K562 (cell line): ENCODE data around the gene VIM. TPM values are rescaled to one million over a fixed set of nuclear protein-coding genes. Genes with fewer than 3 reads are reported as not detected.

ENCODE experiments used
- CBX3 ChIP-seq, 2 experiments: IDR thresholded peaks; 1 replicate in 1 of 2; 2 replicates in 1 of 2; pipeline ENCODE4 v1.6.1; 2012; ENCODE audit warnings: inconsistent platforms in 2 of 2, low read length in 2 of 2, borderline replicate concordance in 1 of 2, control low read depth in 1 of 2
- CHD2 ChIP-seq: IDR thresholded peaks from 2 replicates; pipeline ENCODE4 v1.6.1; 2011; ENCODE audit warnings: low read depth, low read length
- DIDO1 ChIP-seq: fragments of 450-650 bp; IDR thresholded peaks from 2 replicates; pipeline ENCODE4 v1.6.1; 2016; ENCODE audit warnings: low read depth, missing biosample characterization, missing genetic modification characterization
- E2F3 ChIP-seq: fragments of 250-450 bp; sonication (Bioruptor Pico); IDR thresholded peaks from 2 replicates; pipeline ENCODE4 v1.4.0; 2020; ENCODE audit warnings: mild to moderate bottlenecking
- HSF4 ChIP-seq: fragments of 250-450 bp; sonication (Bioruptor Pico); IDR thresholded peaks from 2 replicates; pipeline ENCODE4 v2.1.2; 2022; ENCODE audit warnings: mild to moderate bottlenecking, moderate library complexity, borderline replicate concordance
- MAFF ChIP-seq: IDR thresholded peaks from 2 replicates; pipeline ENCODE4 v1.6.1; 2012; ENCODE audit warnings: low read length, improper control_type of control experiment
- NCOA4 ChIP-seq: fragments of 450-650 bp; IDR thresholded peaks from 2 replicates; pipeline ENCODE4 v1.6.1; 2018; ENCODE audit warnings: mild to moderate bottlenecking; ENCODE audit not compliant: partially characterized antibody
- RBM15 ChIP-seq: fragments of 200-400 bp; formaldehyde crosslinking; IDR thresholded peaks from 2 replicates; pipeline ENCODE4 v1.6.1; 2018; ENCODE audit warnings: mild to moderate bottlenecking, low read length, moderate library complexity; ENCODE audit not compliant: insufficient read depth
- SMARCA5 ChIP-seq: fragments of 450-650 bp; IDR thresholded peaks from 2 replicates; pipeline ENCODE4 v1.6.1; 2016
- TFAM ChIP-seq: fragments of 250-450 bp; sonication (Bioruptor Pico); conservative IDR thresholded peaks from 2 replicates; pipeline ENCODE4 v1.5.0; 2021; ENCODE audit warnings: mild to moderate bottlenecking, moderate library complexity
- ZC3H11A ChIP-seq: IDR thresholded peaks from 2 replicates; pipeline ENCODE4 v1.6.1; 2012; ENCODE audit warnings: low read depth, low read length, improper control_type of control experiment
- ZNF165 ChIP-seq: fragments of 250-450 bp; sonication (Bioruptor Pico); IDR thresholded peaks from 2 replicates; pipeline ENCODE4 v1.4.0; 2020; ENCODE audit warnings: borderline replicate concordance
- ZNF584 ChIP-seq: fragments of 200-800 bp; sonication (Bioruptor generic); IDR thresholded peaks from 2 replicates; pipeline ENCODE4 v1.6.1; 2016; ENCODE audit warnings: low read depth, mild to moderate bottlenecking, missing genetic modification characterization, missing compliant biosample characterization
- ZNF830 ChIP-seq: fragments of 250-450 bp; sonication (Bioruptor Pico); IDR thresholded peaks from 2 replicates; pipeline ENCODE4 v1.5.0; 2021; ENCODE audit warnings: mild to moderate bottlenecking
- polyA plus RNA-seq, 8 experiments: library from polyadenylated mRNA; depleted of rRNA in 4 of 8; stranded (reverse) in 5 of 8; unstranded in 3 of 8; fragments of >200 nt; fragmentation: Nextera tagmentation in 2 of 8; fragmentation: Illumina TruSeq in 1 of 8; extraction: Ambion mirVana in 2 of 8; extraction: Trizol in 1 of 8; gene quantifications; 2 replicates each; pipeline versions ENCODE4 v1.2.1 to v1.2.3, GENCODE V29; 2011 to 2014; ENCODE audit warnings: inconsistent platforms in 1 of 8, missing spikeins in 1 of 8
- total RNA-seq, 7 experiments: library from RNA; depleted of rRNA in 6 of 7; stranded (reverse); fragments of >200 nt in 6 of 7; fragmentation: Illumina TruSeq in 2 of 7; extraction: Trizol in 2 of 7; gene quantifications; 2 replicates each; pipeline versions ENCODE4 v1.2.1 to v1.2.3, GENCODE V29; 2011 to 2021; ENCODE audit warnings: low replicate concordance in 1 of 7
- TF ChIP-seq, protein P1 (sequence below): fragments of 250-450 bp; sonication (Bioruptor Pico); IDR thresholded peaks from 2 replicates; pipeline ENCODE4 v1.5.0; 2021
- TF ChIP-seq, protein P2 (sequence below): sonication (generic); formaldehyde crosslinking; IDR thresholded peaks from 2 replicates; pipeline ENCODE4 v1.5.0; 2020; ENCODE audit warnings: missing genetic modification reagents
- TF ChIP-seq, protein P3 (sequence below), 2 experiments: fragments of 150-350 bp in 1 of 2; IDR thresholded peaks; 2 replicates each; pipeline ENCODE4 v1.6.1; 2012 to 2016; ENCODE audit warnings: low read depth in 2 of 2, low read length in 2 of 2, mild to moderate bottlenecking in 1 of 2, moderate library complexity in 1 of 2
- TF ChIP-seq, protein P4 (sequence below): fragments of 250-450 bp; sonication (Bioruptor Pico); IDR thresholded peaks from 2 replicates; pipeline ENCODE4 v1.4.0; 2020

The VIM gene
- total and polyA plus RNA-seq, 9 of the 15 experiments (the other 6 are each of a cell fraction or from before 2014, with no cell fraction given), result 86.0 to 621 (median 383) TPM

DNA sequence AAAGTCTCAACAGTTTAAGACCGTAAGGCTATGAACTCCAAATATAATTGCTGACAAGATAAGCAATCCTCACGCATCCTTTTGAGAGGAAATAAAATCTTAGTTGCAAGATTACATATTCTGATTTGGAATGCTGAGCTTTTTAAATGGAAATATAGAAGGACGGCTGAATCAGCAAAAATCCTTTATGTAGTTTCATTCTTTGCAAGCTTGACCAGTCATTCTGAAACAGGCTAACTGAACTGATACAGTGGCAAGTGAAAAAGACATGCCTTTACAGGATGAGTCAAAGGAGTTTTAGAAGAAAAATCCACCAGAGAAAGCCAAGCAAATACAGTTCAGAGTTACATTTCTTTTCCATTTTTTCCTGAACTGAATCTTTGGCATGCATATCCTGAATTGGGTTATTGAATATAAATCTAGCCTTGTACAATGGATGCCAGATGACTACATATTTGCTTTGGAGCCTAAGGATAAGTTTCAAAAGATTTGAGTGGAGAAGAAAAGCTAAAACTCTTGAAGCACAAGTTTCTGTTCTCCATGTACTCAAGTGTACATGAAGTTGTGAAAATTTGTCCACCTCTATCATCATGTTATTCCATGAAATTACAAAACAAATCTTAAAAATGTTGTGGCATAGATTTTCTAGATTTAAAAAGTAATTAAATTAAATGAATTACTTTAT is 4.4 kb downstream of the VIM start (continued):
- TF ChIP-seq CBX3 (IDR thresholded peaks at IDR 0.05; ENCODE audit: borderline replicate concordance in 1 of 2, low read length in 2 of 2) (no peak), MAFF (peak; percentile 89), RBM15 (no peak), ZNF165 (CRISPR knock-in tag) (no peak), TFAM (CRISPR knock-in tag) (no peak), ZNF830 (CRISPR knock-in tag) (no peak), DIDO1 (tag) (no peak), ZNF584 (CRISPR knock-in tag) (no peak), SMARCA5 (no peak), E2F3 (CRISPR knock-in tag) (no peak), NCOA4 (no peak), CHD2 (no peak), ZC3H11A (no peak), HSF4 (CRISPR knock-in tag) (no peak)
- TF ChIP-seq, protein P1, sequence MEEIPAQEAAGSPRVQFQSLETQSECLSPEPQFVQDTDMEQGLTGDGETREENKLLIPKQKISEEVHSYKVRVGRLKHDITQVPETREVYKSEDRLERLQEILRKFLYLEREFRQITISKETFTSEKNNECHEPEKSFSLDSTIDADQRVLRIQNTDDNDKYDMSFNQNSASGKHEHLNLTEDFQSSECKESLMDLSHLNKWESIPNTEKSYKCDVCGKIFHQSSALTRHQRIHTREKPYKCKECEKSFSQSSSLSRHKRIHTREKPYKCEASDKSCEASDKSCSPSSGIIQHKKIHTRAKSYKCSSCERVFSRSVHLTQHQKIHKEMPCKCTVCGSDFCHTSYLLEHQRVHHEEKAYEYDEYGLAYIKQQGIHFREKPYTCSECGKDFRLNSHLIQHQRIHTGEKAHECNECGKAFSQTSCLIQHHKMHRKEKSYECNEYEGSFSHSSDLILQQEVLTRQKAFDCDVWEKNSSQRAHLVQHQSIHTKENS (CRISPR knock-in tag), result no peak
- TF ChIP-seq, protein P2, sequence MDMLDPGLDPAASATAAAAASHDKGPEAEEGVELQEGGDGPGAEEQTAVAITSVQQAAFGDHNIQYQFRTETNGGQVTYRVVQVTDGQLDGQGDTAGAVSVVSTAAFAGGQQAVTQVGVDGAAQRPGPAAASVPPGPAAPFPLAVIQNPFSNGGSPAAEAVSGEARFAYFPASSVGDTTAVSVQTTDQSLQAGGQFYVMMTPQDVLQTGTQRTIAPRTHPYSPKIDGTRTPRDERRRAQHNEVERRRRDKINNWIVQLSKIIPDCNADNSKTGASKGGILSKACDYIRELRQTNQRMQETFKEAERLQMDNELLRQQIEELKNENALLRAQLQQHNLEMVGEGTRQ (CRISPR knock-in tag), result no peak
- TF ChIP-seq, protein P3, sequence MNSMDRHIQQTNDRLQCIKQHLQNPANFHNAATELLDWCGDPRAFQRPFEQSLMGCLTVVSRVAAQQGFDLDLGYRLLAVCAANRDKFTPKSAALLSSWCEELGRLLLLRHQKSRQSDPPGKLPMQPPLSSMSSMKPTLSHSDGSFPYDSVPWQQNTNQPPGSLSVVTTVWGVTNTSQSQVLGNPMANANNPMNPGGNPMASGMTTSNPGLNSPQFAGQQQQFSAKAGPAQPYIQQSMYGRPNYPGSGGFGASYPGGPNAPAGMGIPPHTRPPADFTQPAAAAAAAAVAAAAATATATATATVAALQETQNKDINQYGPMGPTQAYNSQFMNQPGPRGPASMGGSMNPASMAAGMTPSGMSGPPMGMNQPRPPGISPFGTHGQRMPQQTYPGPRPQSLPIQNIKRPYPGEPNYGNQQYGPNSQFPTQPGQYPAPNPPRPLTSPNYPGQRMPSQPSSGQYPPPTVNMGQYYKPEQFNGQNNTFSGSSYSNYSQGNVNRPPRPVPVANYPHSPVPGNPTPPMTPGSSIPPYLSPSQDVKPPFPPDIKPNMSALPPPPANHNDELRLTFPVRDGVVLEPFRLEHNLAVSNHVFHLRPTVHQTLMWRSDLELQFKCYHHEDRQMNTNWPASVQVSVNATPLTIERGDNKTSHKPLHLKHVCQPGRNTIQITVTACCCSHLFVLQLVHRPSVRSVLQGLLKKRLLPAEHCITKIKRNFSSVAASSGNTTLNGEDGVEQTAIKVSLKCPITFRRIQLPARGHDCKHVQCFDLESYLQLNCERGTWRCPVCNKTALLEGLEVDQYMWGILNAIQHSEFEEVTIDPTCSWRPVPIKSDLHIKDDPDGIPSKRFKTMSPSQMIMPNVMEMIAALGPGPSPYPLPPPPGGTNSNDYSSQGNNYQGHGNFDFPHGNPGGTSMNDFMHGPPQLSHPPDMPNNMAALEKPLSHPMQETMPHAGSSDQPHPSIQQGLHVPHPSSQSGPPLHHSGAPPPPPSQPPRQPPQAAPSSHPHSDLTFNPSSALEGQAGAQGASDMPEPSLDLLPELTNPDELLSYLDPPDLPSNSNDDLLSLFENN (IDR thresholded peaks at IDR 0.05; ENCODE audit: low read depth in 2 of 2, low read length in 2 of 2), result no peak
- TF ChIP-seq, protein P4, sequence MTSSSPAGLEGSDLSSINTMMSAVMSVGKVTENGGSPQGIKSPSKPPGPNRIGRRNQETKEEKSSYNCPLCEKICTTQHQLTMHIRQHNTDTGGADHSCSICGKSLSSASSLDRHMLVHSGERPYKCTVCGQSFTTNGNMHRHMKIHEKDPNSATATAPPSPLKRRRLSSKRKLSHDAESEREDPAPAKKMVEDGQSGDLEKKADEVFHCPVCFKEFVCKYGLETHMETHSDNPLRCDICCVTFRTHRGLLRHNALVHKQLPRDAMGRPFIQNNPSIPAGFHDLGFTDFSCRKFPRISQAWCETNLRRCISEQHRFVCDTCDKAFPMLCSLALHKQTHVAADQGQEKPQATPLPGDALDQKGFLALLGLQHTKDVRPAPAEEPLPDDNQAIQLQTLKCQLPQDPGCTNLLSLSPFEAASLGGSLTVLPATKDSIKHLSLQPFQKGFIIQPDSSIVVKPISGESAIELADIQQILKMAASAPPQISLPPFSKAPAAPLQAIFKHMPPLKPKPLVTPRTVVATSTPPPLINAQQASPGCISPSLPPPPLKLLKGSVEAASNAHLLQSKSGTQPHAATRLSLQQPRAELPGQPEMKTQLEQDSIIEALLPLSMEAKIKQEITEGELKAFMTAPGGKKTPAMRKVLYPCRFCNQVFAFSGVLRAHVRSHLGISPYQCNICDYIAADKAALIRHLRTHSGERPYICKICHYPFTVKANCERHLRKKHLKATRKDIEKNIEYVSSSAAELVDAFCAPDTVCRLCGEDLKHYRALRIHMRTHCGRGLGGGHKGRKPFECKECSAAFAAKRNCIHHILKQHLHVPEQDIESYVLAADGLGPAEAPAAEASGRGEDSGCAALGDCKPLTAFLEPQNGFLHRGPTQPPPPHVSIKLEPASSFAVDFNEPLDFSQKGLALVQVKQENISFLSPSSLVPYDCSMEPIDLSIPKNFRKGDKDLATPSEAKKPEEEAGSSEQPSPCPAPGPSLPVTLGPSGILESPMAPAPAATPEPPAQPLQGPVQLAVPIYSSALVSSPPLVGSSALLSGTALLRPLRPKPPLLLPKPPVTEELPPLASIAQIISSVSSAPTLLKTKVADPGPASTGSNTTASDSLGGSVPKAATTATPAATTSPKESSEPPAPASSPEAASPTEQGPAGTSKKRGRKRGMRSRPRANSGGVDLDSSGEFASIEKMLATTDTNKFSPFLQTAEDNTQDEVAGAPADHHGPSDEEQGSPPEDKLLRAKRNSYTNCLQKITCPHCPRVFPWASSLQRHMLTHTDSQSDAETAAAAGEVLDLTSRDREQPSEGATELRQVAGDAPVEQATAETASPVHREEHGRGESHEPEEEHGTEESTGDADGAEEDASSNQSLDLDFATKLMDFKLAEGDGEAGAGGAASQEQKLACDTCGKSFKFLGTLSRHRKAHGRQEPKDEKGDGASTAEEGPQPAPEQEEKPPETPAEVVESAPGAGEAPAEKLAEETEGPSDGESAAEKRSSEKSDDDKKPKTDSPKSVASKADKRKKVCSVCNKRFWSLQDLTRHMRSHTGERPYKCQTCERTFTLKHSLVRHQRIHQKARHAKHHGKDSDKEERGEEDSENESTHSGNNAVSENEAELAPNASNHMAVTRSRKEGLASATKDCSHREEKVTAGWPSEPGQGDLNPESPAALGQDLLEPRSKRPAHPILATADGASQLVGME (CRISPR knock-in tag), result no peak
